ENCODE results near the gene CNPY1. TPM values are rescaled to one million over a fixed set of nuclear protein-coding genes. Genes with fewer than 3 reads are reported as not detected.

The CNPY1 gene
- total RNA-seq, 3 donors from 2014 or later: 0.29 TPM; not detected in 2

DNA sequence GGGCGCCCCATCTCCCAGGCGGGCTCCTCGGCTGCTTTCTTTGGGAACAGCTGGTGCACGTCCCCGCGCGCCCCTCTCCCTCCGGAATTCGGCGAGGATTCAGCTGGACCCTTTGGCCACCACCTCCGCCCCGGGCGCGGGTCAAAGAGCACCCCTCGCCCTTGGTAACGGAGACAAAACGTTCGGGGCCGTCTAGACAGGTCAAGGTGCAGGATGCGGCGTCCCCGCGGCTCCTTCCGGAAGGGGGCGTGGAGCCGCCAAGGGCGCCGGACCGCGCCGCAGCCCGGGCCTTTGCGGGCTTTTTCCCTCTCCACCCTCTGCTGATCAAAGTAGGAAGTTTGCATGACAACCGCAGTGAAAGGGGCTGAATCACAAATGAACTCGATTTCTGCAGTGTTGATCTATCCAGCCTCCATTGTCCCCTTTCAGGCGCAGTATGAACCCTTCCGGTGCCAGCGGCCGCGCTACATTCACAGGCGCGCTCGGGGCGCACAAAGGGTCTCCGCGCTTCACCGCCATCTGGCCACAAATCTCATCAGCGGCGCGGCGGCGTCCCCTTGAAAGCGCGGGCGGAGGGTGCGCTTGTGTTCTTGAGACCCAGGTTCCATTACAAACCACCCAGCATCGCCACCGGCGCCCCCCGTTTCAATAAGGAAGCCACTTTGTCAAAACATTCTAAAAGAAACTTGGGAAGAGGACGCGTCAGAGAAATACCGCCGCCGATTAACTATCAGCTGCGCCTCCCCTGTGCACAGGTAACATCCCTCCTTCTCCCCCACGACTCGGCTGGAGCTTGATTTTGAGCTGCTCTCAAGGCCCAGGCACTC is 36.4 kb downstream of the CNPY1 start:
- no peaks in the 10 kb centered on the region for H3K36me3 ChIP-seq
- no peaks in the 10 kb centered on the region for H3K9me3 ChIP-seq
- intact Hi-C loops (cut with DNase I; ENCODE audit: low total_unique reads): no loop called here
- H3K27me3 ChIP-seq: peaks cover 4 to 77% of the 10 kb centered on the region in 2 donors
- no peak overlapping the region for H3K27ac ChIP-seq
- DNase-seq (ENCODE audit: low spot score in 2 of 2): no peak
- no peaks in the 10 kb centered on the region for H3K4me1 ChIP-seq
- TF ChIP-seq POLR2AphosphoS5 (IDR thresholded peaks at IDR 0.05): no peak
- no peak for TF ChIP-seq CTCF (IDR thresholded peaks at IDR 0.05)
- TF ChIP-seq POLR2A (IDR thresholded peaks at IDR 0.05): no peak
- H3K4me3 ChIP-seq: no peak overlapping the region

DNA sequence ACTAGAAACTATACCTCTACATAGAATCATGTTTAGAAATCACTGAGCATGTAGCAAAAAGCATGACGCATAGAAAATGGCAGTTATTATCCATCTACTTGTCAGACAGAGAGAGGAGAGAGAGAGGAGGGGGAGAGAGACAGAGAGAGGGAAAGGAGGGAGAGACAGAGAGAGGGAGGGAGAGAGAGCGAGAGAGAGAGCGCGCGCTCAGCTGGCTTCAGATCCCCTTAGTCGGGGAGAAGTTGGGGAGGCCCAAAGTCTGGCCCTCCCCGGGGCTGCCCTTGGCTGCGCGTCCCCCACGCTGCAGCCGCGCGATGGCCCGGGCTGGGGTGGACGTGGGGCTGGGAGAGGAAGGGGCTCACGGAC is 37.0 kb downstream of the CNPY1 start:
- Histone ChIP-seq H3K4me3 (no peak overlapping the region), H3K27me3 (peaks cover 4 to 77% of the 10 kb centered on the region in 2 donors), H3K4me1 (no peaks in the 10 kb centered on the region), H3K9me3 (no peaks in the 10 kb centered on the region), H3K27ac (no peak overlapping the region), H3K36me3 (no peaks in the 10 kb centered on the region)
- TF ChIP-seq POLR2AphosphoS5 (IDR thresholded peaks at IDR 0.05) (no peak), CTCF (IDR thresholded peaks at IDR 0.05) (no peak), POLR2A (IDR thresholded peaks at IDR 0.05) (no peak)
- no peak for DNase-seq (ENCODE audit: low spot score in 2 of 2)
- intact Hi-C loops (cut with DNase I; ENCODE audit: low total_unique reads): no loop called here

GRCh38 chr7:155508376-155509358 is 37.7 kb downstream of the CNPY1 start:
- Histone ChIP-seq H3K27me3 (peaks cover 4 to 81% of the 10 kb centered on the region in 2 donors), H3K4me1 (no peaks in the 10 kb centered on the region), H3K36me3 (no peaks in the 10 kb centered on the region), H3K27ac (no peak overlapping the region), H3K9me3 (no peaks in the 10 kb centered on the region), H3K4me3 (no peak overlapping the region)
- intact Hi-C loops (cut with DNase I; ENCODE audit: low total_unique reads): no loop called here
- no peak for DNase-seq (ENCODE audit: low spot score in 2 of 2)
- no peak for TF ChIP-seq CTCF (IDR thresholded peaks at IDR 0.05)
- no peak for TF ChIP-seq POLR2AphosphoS5 (IDR thresholded peaks at IDR 0.05)
- TF ChIP-seq POLR2A (IDR thresholded peaks at IDR 0.05): no peak

DNA sequence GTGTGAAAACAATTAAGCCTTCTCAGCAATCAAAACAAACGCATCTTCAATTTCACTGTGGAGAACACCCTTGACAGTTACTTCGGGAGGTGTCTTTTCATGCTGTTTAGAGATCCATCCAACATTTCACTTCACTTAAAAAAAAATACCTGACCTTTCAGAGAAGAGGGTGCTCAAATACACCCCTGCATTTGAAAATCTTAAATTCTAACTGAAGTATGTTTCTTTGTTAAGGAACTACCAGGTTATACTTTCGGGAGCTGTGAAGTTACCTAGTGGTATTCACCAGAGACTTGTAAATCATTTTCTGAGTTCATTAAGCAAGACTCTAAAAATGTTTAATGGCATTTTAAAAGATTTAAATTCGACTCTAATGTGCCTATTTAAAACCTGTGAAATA is 38.8 kb downstream of the CNPY1 start:
- H3K27me3 ChIP-seq: peaks cover 4 to 92% of the 10 kb centered on the region in 2 donors
- DNase-seq (ENCODE audit: low spot score in 2 of 2): no peak
- H3K36me3 ChIP-seq: no peaks in the 10 kb centered on the region
- H3K4me3 ChIP-seq: no peak overlapping the region
- H3K4me1 ChIP-seq: no peaks in the 10 kb centered on the region
- TF ChIP-seq POLR2AphosphoS5 (IDR thresholded peaks at IDR 0.05) (no peak), CTCF (IDR thresholded peaks at IDR 0.05) (no peak), POLR2A (IDR thresholded peaks at IDR 0.05) (no peak)
- H3K9me3 ChIP-seq: no peaks in the 10 kb centered on the region
- intact Hi-C loops (cut with DNase I; ENCODE audit: low total_unique reads): no loop called here
- H3K27ac ChIP-seq: no peak overlapping the region

Measured in breast epithelium (tissue), 4 donors.